ENCODE data around the gene CBY2. TPM values are rescaled to one million over a fixed set of nuclear protein-coding genes. Genes with fewer than 3 reads are reported as not detected.
A peak's percentile ranks its signal among the peaks of the same experiment; 100 is the strongest.

Gene CBY2
- total RNA-seq, 4 donors from 2014 or later, result not detected

- intact Hi-C loops (cut with DNase I), result no loop called here
- 94 to 95% methylated on average over 6 of the region's 6 CpGs for WGBS, 2 donors
- H3K4me1 ChIP-seq, result no peaks in the 10 kb centered on the region
- no peak overlapping the region for H3K27ac ChIP-seq
- peaks cover 0 to 4% (median 0%) of the 10 kb centered on the region in 4 donors for H3K27me3 ChIP-seq
- no peaks in the 10 kb centered on the region for H3K9me3 ChIP-seq
- no peak for DNase-seq
- TF ChIP-seq POLR2A (IDR thresholded peaks at IDR 0.05) (no peak), CTCF (IDR thresholded peaks at IDR 0.05) (no peak)
- H3K36me3 ChIP-seq, result no peaks in the 10 kb centered on the region
- H3K4me3 ChIP-seq, result no peak overlapping the region
Observed at GRCh38 chr13:45681113-45681512, 21.0 kb upstream of the CBY2 start.

DNA sequence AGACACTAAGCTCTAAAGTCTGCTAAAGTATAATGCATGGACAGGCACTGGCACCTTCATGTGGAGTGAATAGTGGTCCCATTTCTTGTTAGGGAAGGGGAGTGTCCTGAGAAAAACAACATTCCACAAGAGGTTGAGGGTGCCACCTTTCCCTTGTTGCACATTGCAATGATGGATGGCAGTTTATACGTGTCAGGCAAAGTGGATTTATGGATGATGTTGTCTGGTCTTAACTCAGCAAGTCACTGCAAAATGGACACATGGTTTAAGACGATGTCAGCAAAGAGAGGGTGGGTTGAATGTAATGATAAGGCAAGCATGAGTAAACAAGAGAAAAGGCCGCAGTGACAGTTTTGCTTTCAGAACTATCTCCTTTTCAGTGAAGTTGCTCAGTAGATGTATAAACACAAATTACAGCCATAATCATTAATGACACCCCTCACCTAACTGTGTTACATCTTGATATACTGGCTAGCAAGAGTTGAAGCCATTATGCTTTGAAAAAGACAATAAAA, 19.6 kb upstream of the CBY2 start:
- intact Hi-C loops (cut with DNase I), result no loop called here
- H3K4me3 ChIP-seq, result no peak overlapping the region
- H3K9me3 ChIP-seq, result no peaks in the 10 kb centered on the region
- peaks cover 0 to 4% (median 0%) of the 10 kb centered on the region in 4 donors for H3K27me3 ChIP-seq
- TF ChIP-seq CTCF (IDR thresholded peaks at IDR 0.05) (no peak), POLR2A (IDR thresholded peaks at IDR 0.05) (no peak)
- 67 to 78% methylated on average over 3 of the region's 3 CpGs for WGBS, 2 donors
- H3K36me3 ChIP-seq, result no peaks in the 10 kb centered on the region
- DNase-seq, result no peak
- no peak overlapping the region for H3K27ac ChIP-seq
- H3K4me1 ChIP-seq, result no peaks in the 10 kb centered on the region

GRCh38 chr13:45683701-45684100, 18.4 kb upstream of the CBY2 start:
- 45 to 54% methylated on average over 3 of the region's 3 CpGs for WGBS, 2 donors
- H3K27me3 ChIP-seq, result peaks cover 0 to 4% (median 0%) of the 10 kb centered on the region in 4 donors
- no peaks in the 10 kb centered on the region for H3K4me1 ChIP-seq
- no peak overlapping the region for H3K4me3 ChIP-seq
- no peaks in the 10 kb centered on the region for H3K9me3 ChIP-seq
- no peak for DNase-seq
- no peaks in the 10 kb centered on the region for H3K36me3 ChIP-seq
- intact Hi-C loops (cut with DNase I), result no loop called here
- TF ChIP-seq POLR2A (IDR thresholded peaks at IDR 0.05), result no peak
- TF ChIP-seq CTCF (IDR thresholded peaks at IDR 0.05), result no peak
- no peak overlapping the region for H3K27ac ChIP-seq

DNA sequence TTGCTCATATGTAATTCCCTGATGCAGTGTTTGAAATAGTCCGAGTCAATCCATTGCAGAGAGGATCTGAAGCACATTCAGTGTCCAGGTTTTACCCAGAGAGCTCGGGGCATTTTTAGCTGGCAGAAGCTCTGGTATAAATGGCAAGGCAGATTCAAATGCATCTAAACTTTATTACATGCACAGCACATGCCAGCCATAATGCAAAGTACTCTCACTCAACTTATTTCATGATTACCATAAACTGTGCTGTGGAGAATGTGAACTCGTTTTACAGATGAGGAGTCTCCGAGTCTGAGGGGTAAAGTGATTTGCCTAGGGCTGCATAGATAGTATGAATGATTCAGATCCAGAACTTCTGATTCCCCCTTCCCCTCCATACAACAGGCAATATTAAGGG, 13.5 kb upstream of the CBY2 start:
- Histone ChIP-seq H3K9me3 (no peaks in the 10 kb centered on the region), H3K27ac (no peak overlapping the region), H3K4me1 (peaks cover 0 to 17% (median 0%) of the 10 kb centered on the region in 3 donors), H3K36me3 (no peaks in the 10 kb centered on the region), H3K27me3 (no peaks in the 10 kb centered on the region), H3K4me3 (no peak overlapping the region)
- TF ChIP-seq CTCF (IDR thresholded peaks at IDR 0.05) (no peak), POLR2A (IDR thresholded peaks at IDR 0.05) (no peak)
- DNase-seq, result no peak
- 73 to 79% methylated on average over 4 of the region's 4 CpGs for WGBS, 2 donors
- intact Hi-C loops (cut with DNase I), result no loop called here

DNA sequence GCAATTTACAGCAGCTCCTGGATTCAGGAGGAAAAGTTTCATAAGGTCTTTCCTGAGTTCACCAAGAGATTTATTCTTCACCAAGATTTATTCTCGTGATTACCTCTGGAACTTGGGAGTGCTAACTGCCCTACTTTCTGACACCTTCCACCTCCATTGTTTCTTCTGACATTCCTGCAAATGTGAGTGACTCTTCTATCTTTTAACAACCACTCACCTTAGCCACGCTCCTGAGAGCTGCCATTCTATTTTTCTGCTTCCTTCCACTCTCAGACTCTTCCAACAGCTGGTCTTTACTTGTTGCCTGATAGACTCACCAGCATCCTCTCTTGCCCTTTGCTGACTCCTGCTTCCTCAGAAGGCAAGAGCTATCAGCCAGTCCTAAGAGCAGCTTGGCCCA, 11.5 kb upstream of the CBY2 start:
- no peaks in the 10 kb centered on the region for H3K27me3 ChIP-seq
- 30 to 51% methylated on average over 2 of the region's 2 CpGs for WGBS, 2 donors
- H3K4me1 ChIP-seq, result peaks cover 0 to 22% (median 0%) of the 10 kb centered on the region in 3 donors
- intact Hi-C loops (cut with DNase I), result no loop called here
- H3K4me3 ChIP-seq, result no peak overlapping the region
- peak overlapping the region in 1 of 4 donors; percentile 55 for H3K27ac ChIP-seq
- H3K9me3 ChIP-seq, result no peaks in the 10 kb centered on the region
- H3K36me3 ChIP-seq, result no peaks in the 10 kb centered on the region
- DNase-seq, result no peak
- TF ChIP-seq CTCF (IDR thresholded peaks at IDR 0.05) (no peak), POLR2A (IDR thresholded peaks at IDR 0.05) (no peak)

All from esophagus squamous epithelium (tissue), 5 donors.